ENCODE results near the gene WDR88. TPM values are rescaled to one million over a fixed set of nuclear protein-coding genes. Genes with fewer than 3 reads are reported as not detected.
"Not testable (repeated sequence)": the region's sequence is repeated elsewhere in the genome, so short reads cannot be mapped to it uniquely, and the experiment has no call there.

The WDR88 gene
- total RNA-seq, 2 experiments from 2014 or later, result 0.16 TPM; not detected in 1

GRCh38 chr19:33147538-33147937 lies 15.6 kb downstream of the WDR88 start:
- DNase-seq, result no peak
- Mint-ChIP-seq H3K9me3 (no peaks in the 10 kb centered on the region), H3K27me3 (no peaks in the 10 kb centered on the region), H3K4me3 (no peak overlapping the region), H3K36me3 (no peaks in the 10 kb centered on the region), H3K27ac (no peak overlapping the region), H3K4me1 (peaks cover 5% of the 10 kb centered on the region)

GRCh38 chr19:33150852-33151518 lies 19.1 kb downstream of the WDR88 start:
- no peak for DNase-seq
- Mint-ChIP-seq H3K27me3 (no peaks in the 10 kb centered on the region), H3K4me1 (no peaks in the 10 kb centered on the region), H3K27ac (no peak overlapping the region), H3K4me3 (no peak overlapping the region), H3K9me3 (no peaks in the 10 kb centered on the region), H3K36me3 (no peaks in the 10 kb centered on the region)

GRCh38 chr19:33152176-33152575 lies 20.3 kb downstream of the WDR88 start:
- no peak overlapping the region for H3K4me3 Mint-ChIP-seq

GRCh38 chr19:33152625-33153024 lies 20.7 kb downstream of the WDR88 start:
- H3K36me3 Mint-ChIP-seq, H3K4me1 Mint-ChIP-seq, DNase-seq, H3K9me3 Mint-ChIP-seq, H3K4me3 Mint-ChIP-seq, H3K27ac Mint-ChIP-seq, H3K27me3 Mint-ChIP-seq: not testable (repeated sequence)

More at GRCh38 chr19:33152176-33152575, 20.3 kb downstream of the WDR88 start:
- Mint-ChIP-seq H3K9me3 (no peaks in the 10 kb centered on the region), H3K27ac (no peak overlapping the region), H3K36me3 (no peaks in the 10 kb centered on the region), H3K27me3 (no peaks in the 10 kb centered on the region), H3K4me1 (no peaks in the 10 kb centered on the region)
- no peak for DNase-seq

GRCh38 chr19:33154313-33154712 lies 22.4 kb downstream of the WDR88 start:
- H3K4me3 Mint-ChIP-seq, DNase-seq, H3K27ac Mint-ChIP-seq, H3K27me3 Mint-ChIP-seq, H3K9me3 Mint-ChIP-seq, H3K36me3 Mint-ChIP-seq: not testable (repeated sequence)
- H3K4me1 Mint-ChIP-seq, result peaks cover 10% of the 10 kb centered on the region

GRCh38 chr19:33156334-33156733 lies 24.4 kb downstream of the WDR88 start:
- Mint-ChIP-seq H3K36me3 (peaks cover 4% of the 10 kb centered on the region), H3K27me3 (no peaks in the 10 kb centered on the region), H3K4me3 (no peak overlapping the region), H3K4me1 (peaks cover 25% of the 10 kb centered on the region), H3K9me3 (peaks cover 2% of the 10 kb centered on the region), H3K27ac (no peak overlapping the region)
- no peak for DNase-seq

- no peak overlapping the region for H3K4me3 Mint-ChIP-seq
- peaks cover 4% of the 10 kb centered on the region for H3K36me3 Mint-ChIP-seq
- H3K4me1 Mint-ChIP-seq, result peaks cover 28% of the 10 kb centered on the region
- DNase-seq, result no peak
- no peak overlapping the region for H3K27ac Mint-ChIP-seq
- no peaks in the 10 kb centered on the region for H3K27me3 Mint-ChIP-seq
- peaks cover 2% of the 10 kb centered on the region for H3K9me3 Mint-ChIP-seq
These were observed 26.0 kb downstream of the WDR88 start for GRCh38 chr19:33157906-33158305.

GRCh38 chr19:33158365-33158764 lies 26.5 kb downstream of the WDR88 start:
- no peak overlapping the region for H3K4me3 Mint-ChIP-seq
- no peaks in the 10 kb centered on the region for H3K27me3 Mint-ChIP-seq
- H3K4me1 Mint-ChIP-seq, result peaks cover 28% of the 10 kb centered on the region
- no peak overlapping the region for H3K27ac Mint-ChIP-seq
- H3K36me3 Mint-ChIP-seq, result peaks cover 4% of the 10 kb centered on the region
- H3K9me3 Mint-ChIP-seq, result peaks cover 2% of the 10 kb centered on the region
- no peak for DNase-seq

GRCh38 chr19:33159149-33159548 lies 27.2 kb downstream of the WDR88 start:
- no peak overlapping the region for H3K27ac Mint-ChIP-seq
- peaks cover 28% of the 10 kb centered on the region for H3K4me1 Mint-ChIP-seq
- no peak overlapping the region for H3K4me3 Mint-ChIP-seq
- H3K9me3 Mint-ChIP-seq, result peaks cover 2% of the 10 kb centered on the region
- H3K27me3 Mint-ChIP-seq, result no peaks in the 10 kb centered on the region
- DNase-seq, result no peak
- peaks cover 4% of the 10 kb centered on the region for H3K36me3 Mint-ChIP-seq

GRCh38 chr19:33159893-33160292 lies 28.0 kb downstream of the WDR88 start:
- Mint-ChIP-seq H3K9me3 (peaks cover 2% of the 10 kb centered on the region), H3K36me3 (peaks cover 4% of the 10 kb centered on the region), H3K27ac (peak overlapping the region; percentile 89), H3K4me1 (peaks cover 28% of the 10 kb centered on the region), H3K27me3 (no peaks in the 10 kb centered on the region), H3K4me3 (no peak overlapping the region)
- DNase-seq, result no peak

- no peaks in the 10 kb centered on the region for H3K27me3 Mint-ChIP-seq
- peaks cover 28% of the 10 kb centered on the region for H3K4me1 Mint-ChIP-seq
- no peak for DNase-seq
- no peak overlapping the region for H3K27ac Mint-ChIP-seq
- H3K4me3 Mint-ChIP-seq, result no peak overlapping the region
- peaks cover 2% of the 10 kb centered on the region for H3K9me3 Mint-ChIP-seq
- peaks cover 4% of the 10 kb centered on the region for H3K36me3 Mint-ChIP-seq
These were observed 29.3 kb downstream of the WDR88 start for GRCh38 chr19:33161201-33161600.

- peaks cover 13% of the 10 kb centered on the region for H3K36me3 Mint-ChIP-seq
- DNase-seq, result no peak
- no peaks in the 10 kb centered on the region for H3K27me3 Mint-ChIP-seq
- H3K9me3 Mint-ChIP-seq, result peaks cover 11% of the 10 kb centered on the region
- peaks cover 21% of the 10 kb centered on the region for H3K4me1 Mint-ChIP-seq
- H3K27ac Mint-ChIP-seq, result no peak overlapping the region
- no peak overlapping the region for H3K4me3 Mint-ChIP-seq
These were observed 31.6 kb downstream of the WDR88 start for GRCh38 chr19:33163481-33163880.

- not testable (repeated sequence) for H3K27ac Mint-ChIP-seq, H3K4me1 Mint-ChIP-seq, DNase-seq, H3K27me3 Mint-ChIP-seq, H3K4me3 Mint-ChIP-seq
- Mint-ChIP-seq H3K9me3 (peaks cover 13% of the 10 kb centered on the region), H3K36me3 (peaks cover 11% of the 10 kb centered on the region)
These were observed 34.1 kb downstream of the WDR88 start for GRCh38 chr19:33166037-33166436.

GRCh38 chr19:33167438-33167837 lies 35.5 kb downstream of the WDR88 start:
- no peaks in the 10 kb centered on the region for H3K27me3 Mint-ChIP-seq
- H3K4me1 Mint-ChIP-seq, result peaks cover 1% of the 10 kb centered on the region
- H3K9me3 Mint-ChIP-seq, result peaks cover 13% of the 10 kb centered on the region
- H3K27ac Mint-ChIP-seq, result no peak overlapping the region
- no peak overlapping the region for H3K4me3 Mint-ChIP-seq
- H3K36me3 Mint-ChIP-seq, result peaks cover 11% of the 10 kb centered on the region
- no peak for DNase-seq

- DNase-seq, result no peak
- peaks cover 13% of the 10 kb centered on the region for H3K9me3 Mint-ChIP-seq
- no peak overlapping the region for H3K27ac Mint-ChIP-seq
- no peaks in the 10 kb centered on the region for H3K27me3 Mint-ChIP-seq
- peaks cover 8% of the 10 kb centered on the region for H3K4me1 Mint-ChIP-seq
- H3K4me3 Mint-ChIP-seq, result no peak overlapping the region
- H3K36me3 Mint-ChIP-seq, result peaks cover 11% of the 10 kb centered on the region
These were observed 36.6 kb downstream of the WDR88 start for GRCh38 chr19:33168528-33168927.

- Mint-ChIP-seq H3K4me1 (peaks cover 26% of the 10 kb centered on the region), H3K9me3 (peaks cover 13% of the 10 kb centered on the region), H3K36me3 (peaks cover 13% of the 10 kb centered on the region), H3K4me3 (no peak overlapping the region), H3K27me3 (no peaks in the 10 kb centered on the region), H3K27ac (no peak overlapping the region)
- DNase-seq, result no peak
These were observed 39.4 kb downstream of the WDR88 start for GRCh38 chr19:33171222-33171795.
